Measurements from ENCODE around the gene FGF22. TPM values are rescaled to one million over a fixed set of nuclear protein-coding genes. Genes with fewer than 3 reads are reported as not detected.

The FGF22 gene
- total and polyA plus RNA-seq, 10 of the 15 experiments (the other 5 are each of a cell fraction or from before 2014, with no cell fraction given) = 0.05 TPM; not detected in 9

DNA sequence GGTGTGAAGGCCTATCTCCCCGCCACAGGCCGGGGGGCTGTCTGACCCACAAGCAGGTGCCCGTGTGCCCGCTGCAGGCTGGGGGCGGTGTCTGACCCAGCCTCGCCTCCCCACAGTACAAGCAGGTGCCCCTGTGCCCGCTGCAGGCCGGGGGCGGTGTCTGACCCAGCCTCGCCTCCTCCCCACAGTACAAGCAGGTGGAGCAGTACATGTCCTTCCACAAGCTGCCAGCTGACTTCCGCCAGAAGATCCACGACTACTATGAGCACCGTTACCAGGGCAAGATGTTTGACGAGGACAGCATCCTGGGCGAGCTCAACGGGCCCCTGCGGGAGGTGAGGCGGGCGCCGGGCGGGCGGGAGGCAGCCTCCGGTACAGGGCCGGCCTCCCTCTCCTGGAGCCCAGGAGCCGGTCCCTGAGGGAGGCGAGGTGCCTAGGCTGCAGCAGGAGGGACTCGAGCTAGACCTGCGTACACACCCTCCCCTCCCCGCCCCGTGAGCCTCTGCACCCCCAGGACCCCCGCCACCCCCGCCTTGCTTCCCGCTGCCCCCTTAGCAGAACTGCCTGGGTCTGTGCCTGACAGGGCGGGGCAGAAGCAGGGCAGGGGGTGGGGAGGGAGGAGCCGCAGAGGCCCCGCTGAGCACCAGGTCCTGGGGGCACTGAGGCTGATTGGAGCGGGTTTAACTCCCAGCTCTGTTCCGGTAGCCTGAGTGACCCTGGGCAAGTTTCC, 29.4 kb upstream of the FGF22 start (continued):
- TF ChIP-seq SMARCA5 (IDR thresholded peaks at IDR 0.05) = no peak

DNA sequence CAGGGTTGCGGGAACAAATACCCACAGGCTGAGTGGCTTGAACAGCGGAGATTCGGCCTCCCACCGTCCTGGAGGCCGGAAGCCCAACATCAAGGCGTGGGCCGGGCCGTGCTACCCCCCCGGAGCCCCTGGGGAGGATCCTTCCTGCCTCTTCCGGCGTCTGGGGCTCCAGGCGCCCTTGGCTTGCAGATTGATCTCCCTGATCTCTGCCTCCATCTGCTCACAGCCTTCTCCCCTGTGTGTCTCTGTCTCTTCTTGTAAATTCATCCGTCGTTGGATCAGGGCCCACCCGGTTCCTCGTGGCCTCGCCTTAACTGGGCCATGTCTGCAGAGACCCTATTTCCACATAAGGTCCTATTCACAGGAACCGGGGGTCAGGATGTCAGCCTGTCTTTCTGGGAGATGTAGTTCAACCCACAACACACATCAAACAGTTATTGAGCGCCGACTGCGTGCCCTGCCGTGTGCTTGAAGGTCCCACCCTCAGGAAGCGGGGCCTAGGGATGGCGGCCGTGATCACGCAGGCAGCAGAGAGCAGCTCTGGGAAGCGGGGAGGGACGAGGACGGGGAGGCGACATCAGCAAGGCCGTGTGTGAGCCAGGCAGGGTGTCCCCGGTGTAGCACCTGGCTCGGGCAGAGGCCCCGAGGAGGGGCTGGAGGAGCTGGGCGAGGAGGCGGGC, 28.7 kb upstream of the FGF22 start:
- FAIRE-seq (peak; percentile 41), DNase-seq (ENCODE audit: low read depth, low spot score) (no peak), ATAC-seq (peak; percentile 82)
- Histone ChIP-seq H3K27ac (ENCODE audit: control insufficient read depth, insufficient read depth) (peak overlapping the region; percentile 73), H2AFZ (ENCODE audit: control insufficient read depth, low read depth, low read length) (peak overlapping the region; percentile 78), H3K4me1 (ENCODE audit: control insufficient read depth, insufficient read depth, low read length) (peaks cover 8% of the 10 kb centered on the region), H3K4me2 (ENCODE audit: control insufficient read depth, insufficient read depth) (peak overlapping the region; percentile 74), H3K79me2 (ENCODE audit: control insufficient read depth, insufficient read depth, low read length) (no peaks in the 10 kb centered on the region), H3K9me3 (replicated peaks; ENCODE audit: control insufficient read depth, insufficient read depth, low read length) (no peaks in the 10 kb centered on the region), H4K20me1 (ENCODE audit: control insufficient read depth, insufficient read depth) (no peaks in the 10 kb centered on the region), H3K4me3 (no peak overlapping the region; the same call in 1 of the 2 replicates), H3K9ac (ENCODE audit: control insufficient read depth, insufficient read depth, low read length) (peak overlapping the region; percentile 60; the same call in 1 of the 2 replicates), H3K36me3 (ENCODE audit: control insufficient read depth in 2 of 2, insufficient read depth in 2 of 2, low read length in 1 of 2) (no peaks in the 10 kb centered on the region), H3K27me3 (replicated peaks in 1 of 2; ENCODE audit: control insufficient read depth in 2 of 2, insufficient read depth in 2 of 2, low read length in 1 of 2) (no peaks in the 10 kb centered on the region)
- ChIA-PET RAD21 (ENCODE audit: unreplicated experiment) (no interaction called here), POLR2A (interaction anchor here (0.9 to 1.4 kb wide), 3 partner anchors 15 to 79 kb away, joined by 3 to 7 read pairs (median 3); partner anchors contain the start of genes CDC34 and POLRMT), CTCF (interaction anchor here (1.0 kb wide), 1 partner anchor 100 kb away, joined by 3 read pairs; no protein-coding TSS in a partner anchor), SMC1A (ENCODE audit: uncharacterized antibody, unreplicated experiment) (interaction anchor here (1.5 kb wide), 1 partner anchor 79 kb away, joined by 3 read pairs; the partner anchor contains the start of gene CDC34)
- no TSS peak for BruUV-seq (replicated peaks)
- WGBS (ENCODE audit: insufficient coverage, insufficient replicate concordance, low lambda C conversion rate, missing lambda C conversion rate) = 33% methylated on average over 36 of the region's 36 CpGs
- in situ Hi-C loops (cut with MboI) = no loop called here
- intact Hi-C loops (cut with micrococcal nuclease; ENCODE audit: unreplicated experiment) = no loop called here
- TF ChIP-seq PAX5 (IDR thresholded peaks at IDR 0.05; ENCODE audit: borderline replicate concordance, low read depth, low read length) (0 out of 2 replicates have a peak, but pooled peaks have one; percentile 18), GABPA (IDR thresholded peaks at IDR 0.05; ENCODE audit: low read depth) (peak; percentile 74; the same call in 1 of the 2 replicates), SMAD1 (IDR thresholded peaks at IDR 0.05; ENCODE audit: low read depth, partially characterized antibody) (no peak), POLR2AphosphoS2 (IDR thresholded peaks at IDR 0.05; ENCODE audit: low read depth, low read length) (no peak), SIX5 (IDR thresholded peaks at IDR 0.05; ENCODE audit: low read depth, low read length, severe bottlenecking) (peak; percentile 32), EED (IDR thresholded peaks at IDR 0.05; ENCODE audit: low read depth) (0 out of 2 replicates have a peak, but pooled peaks have one; percentile 4), POLR2A (IDR thresholded peaks at IDR 0.05; ENCODE audit: low read depth, low read length) (peak; percentile 58; the same call in 1 of the 2 replicates), EGR1 (IDR thresholded peaks at IDR 0.05; ENCODE audit: borderline replicate concordance in 1 of 2, low read depth in 2 of 2, low read length in 2 of 2) (peak in 1 of 2 experiments; percentile 53; a peak in 1 of 3 replicates), DPF2 (IDR thresholded peaks at IDR 0.05) (no peak), CREM (IDR thresholded peaks at IDR 0.05; ENCODE audit: low read depth) (0 out of 2 replicates have a peak, but pooled peaks have one; percentile 10), SRF (IDR thresholded peaks at IDR 0.05; ENCODE audit: low read depth in 2 of 2, low read length in 2 of 2) (peak; percentile 52 to 80; a peak in 3 of 4 replicates), MEF2B (IDR thresholded peaks at IDR 0.05; ENCODE audit: partially characterized antibody, poor library complexity, severe bottlenecking) (peak; percentile 61), NBN (IDR thresholded peaks at IDR 0.05) (0 out of 2 replicates have a peak, but pooled peaks have one; percentile 39)
- TF ChIP-seq, protein P1, sequence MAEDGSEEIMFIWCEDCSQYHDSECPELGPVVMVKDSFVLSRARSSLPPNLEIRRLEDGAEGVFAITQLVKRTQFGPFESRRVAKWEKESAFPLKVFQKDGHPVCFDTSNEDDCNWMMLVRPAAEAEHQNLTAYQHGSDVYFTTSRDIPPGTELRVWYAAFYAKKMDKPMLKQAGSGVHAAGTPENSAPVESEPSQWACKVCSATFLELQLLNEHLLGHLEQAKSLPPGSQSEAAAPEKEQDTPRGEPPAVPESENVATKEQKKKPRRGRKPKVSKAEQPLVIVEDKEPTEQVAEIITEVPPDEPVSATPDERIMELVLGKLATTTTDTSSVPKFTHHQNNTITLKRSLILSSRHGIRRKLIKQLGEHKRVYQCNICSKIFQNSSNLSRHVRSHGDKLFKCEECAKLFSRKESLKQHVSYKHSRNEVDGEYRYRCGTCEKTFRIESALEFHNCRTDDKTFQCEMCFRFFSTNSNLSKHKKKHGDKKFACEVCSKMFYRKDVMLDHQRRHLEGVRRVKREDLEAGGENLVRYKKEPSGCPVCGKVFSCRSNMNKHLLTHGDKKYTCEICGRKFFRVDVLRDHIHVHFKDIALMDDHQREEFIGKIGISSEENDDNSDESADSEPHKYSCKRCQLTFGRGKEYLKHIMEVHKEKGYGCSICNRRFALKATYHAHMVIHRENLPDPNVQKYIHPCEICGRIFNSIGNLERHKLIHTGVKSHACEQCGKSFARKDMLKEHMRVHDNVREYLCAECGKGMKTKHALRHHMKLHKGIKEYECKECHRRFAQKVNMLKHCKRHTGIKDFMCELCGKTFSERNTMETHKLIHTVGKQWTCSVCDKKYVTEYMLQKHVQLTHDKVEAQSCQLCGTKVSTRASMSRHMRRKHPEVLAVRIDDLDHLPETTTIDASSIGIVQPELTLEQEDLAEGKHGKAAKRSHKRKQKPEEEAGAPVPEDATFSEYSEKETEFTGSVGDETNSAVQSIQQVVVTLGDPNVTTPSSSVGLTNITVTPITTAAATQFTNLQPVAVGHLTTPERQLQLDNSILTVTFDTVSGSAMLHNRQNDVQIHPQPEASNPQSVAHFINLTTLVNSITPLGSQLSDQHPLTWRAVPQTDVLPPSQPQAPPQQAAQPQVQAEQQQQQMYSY (CRISPR knock-in tag; IDR thresholded peaks at IDR 0.05) = no peak
- TF ChIP-seq, protein P2, sequence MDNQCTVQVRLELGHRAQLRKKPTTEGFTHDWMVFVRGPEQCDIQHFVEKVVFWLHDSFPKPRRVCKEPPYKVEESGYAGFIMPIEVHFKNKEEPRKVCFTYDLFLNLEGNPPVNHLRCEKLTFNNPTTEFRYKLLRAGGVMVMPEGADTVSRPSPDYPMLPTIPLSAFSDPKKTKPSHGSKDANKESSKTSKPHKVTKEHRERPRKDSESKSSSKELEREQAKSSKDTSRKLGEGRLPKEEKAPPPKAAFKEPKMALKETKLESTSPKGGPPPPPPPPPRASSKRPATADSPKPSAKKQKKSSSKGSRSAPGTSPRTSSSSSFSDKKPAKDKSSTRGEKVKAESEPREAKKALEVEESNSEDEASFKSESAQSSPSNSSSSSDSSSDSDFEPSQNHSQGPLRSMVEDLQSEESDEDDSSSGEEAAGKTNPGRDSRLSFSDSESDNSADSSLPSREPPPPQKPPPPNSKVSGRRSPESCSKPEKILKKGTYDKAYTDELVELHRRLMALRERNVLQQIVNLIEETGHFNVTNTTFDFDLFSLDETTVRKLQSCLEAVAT (IDR thresholded peaks at IDR 0.05) = peak; percentile 31; the same call in 1 of the 2 replicates

Measured in GM12878 (cell line).